ENCODE results near the gene ZRANB2. TPM values are rescaled to one million over a fixed set of nuclear protein-coding genes. Genes with fewer than 3 reads are reported as not detected.

ZRANB2 gene
- total RNA-seq, 2 experiments from 2014 or later, result 102 TPM

- Histone ChIP-seq H3K4me1 (ENCODE audit: insufficient read depth, low read length) (no peaks in the 10 kb centered on the region), H3K27me3 (ENCODE audit: control insufficient read depth in 1 of 2, insufficient read depth in 2 of 2, low read length in 2 of 2) (no peaks in the 10 kb centered on the region), H3K9me3 (ENCODE audit: control insufficient read depth in 1 of 2, insufficient read depth in 1 of 2, low read length in 2 of 2) (no peaks in the 10 kb centered on the region), H3K36me3 (ENCODE audit: insufficient read depth, low read length) (no peaks in the 10 kb centered on the region), H3K4me3 (ENCODE audit: low read length) (no peak overlapping the region), H3K27ac (ENCODE audit: low read depth in 1 of 2, low read length in 2 of 2) (no peak overlapping the region)
- no peak for TF ChIP-seq CTCF (IDR thresholded peaks at IDR 0.05)
- intact Hi-C loops (cut with DNase I, micrococcal nuclease), result no loop called here
- DNase-seq (no peak), ATAC-seq (ENCODE audit: poor library complexity) (no peak)
- no peak overlapping the region for H3K4me3 Mint-ChIP-seq
- H3K27ac Mint-ChIP-seq, result no peak overlapping the region
- H3K9me3 Mint-ChIP-seq, result no peaks in the 10 kb centered on the region
- no peaks in the 10 kb centered on the region for H3K4me1 Mint-ChIP-seq (ENCODE audit: low read depth)
- peaks cover 12% of the 10 kb centered on the region for H3K27me3 Mint-ChIP-seq
- H3K36me3 Mint-ChIP-seq (ENCODE audit: low read depth), result no peaks in the 10 kb centered on the region
- POLR2A ChIA-PET, result no interaction called here
- CTCF ChIA-PET, result no interaction called here
These were observed 35.9 kb upstream of the ZRANB2 start for GRCh38 chr1:71116729-71117128.

GRCh38 chr1:71106658-71107322 lies 26.0 kb upstream of the ZRANB2 start:
- POLR2A ChIA-PET, result no interaction called here
- intact Hi-C loops (cut with DNase I, micrococcal nuclease), result no loop called here
- no peak overlapping the region for H3K4me3 ChIP-seq (ENCODE audit: low read length)
- H3K27me3 Mint-ChIP-seq, result peaks cover 23% of the 10 kb centered on the region
- peaks cover 0 to 4% of the 10 kb centered on the region in 2 experiments for H3K9me3 ChIP-seq (ENCODE audit: control insufficient read depth in 1 of 2, insufficient read depth in 1 of 2, low read length in 2 of 2)
- H3K27ac ChIP-seq (ENCODE audit: low read depth in 1 of 2, low read length in 2 of 2), result no peak overlapping the region
- no peak overlapping the region for H3K4me3 Mint-ChIP-seq
- H3K4me1 Mint-ChIP-seq (ENCODE audit: low read depth), result no peaks in the 10 kb centered on the region
- H3K27me3 ChIP-seq (ENCODE audit: control insufficient read depth in 1 of 2, insufficient read depth in 2 of 2, low read length in 2 of 2), result no peaks in the 10 kb centered on the region
- no peaks in the 10 kb centered on the region for H3K9me3 Mint-ChIP-seq
- CTCF ChIA-PET, result no interaction called here
- H3K4me1 ChIP-seq (ENCODE audit: insufficient read depth, low read length), result no peaks in the 10 kb centered on the region
- ATAC-seq (ENCODE audit: poor library complexity), result no peak
- no peak for TF ChIP-seq CTCF (IDR thresholded peaks at IDR 0.05)
- H3K36me3 Mint-ChIP-seq (ENCODE audit: low read depth), result no peaks in the 10 kb centered on the region
- no peaks in the 10 kb centered on the region for H3K36me3 ChIP-seq (ENCODE audit: insufficient read depth, low read length)
- no peak overlapping the region for H3K27ac Mint-ChIP-seq
- no peak for DNase-seq

- TF ChIP-seq CTCF (IDR thresholded peaks at IDR 0.05), result no peak
These were observed 23.6 kb upstream of the ZRANB2 start for GRCh38 chr1:71104417-71104816.

More at GRCh38 chr1:71104417-71104816, 23.6 kb upstream of the ZRANB2 start:
- H3K36me3 ChIP-seq (ENCODE audit: insufficient read depth, low read length), result no peaks in the 10 kb centered on the region
- Mint-ChIP-seq H3K27me3 (peaks cover 23% of the 10 kb centered on the region), H3K36me3 (ENCODE audit: low read depth) (no peaks in the 10 kb centered on the region), H3K27ac (no peak overlapping the region), H3K9me3 (no peaks in the 10 kb centered on the region), H3K4me1 (ENCODE audit: low read depth) (no peaks in the 10 kb centered on the region), H3K4me3 (no peak overlapping the region)
- H3K27me3 ChIP-seq (ENCODE audit: control insufficient read depth in 1 of 2, insufficient read depth in 2 of 2, low read length in 2 of 2), result no peaks in the 10 kb centered on the region
- no peak overlapping the region for H3K4me3 ChIP-seq (ENCODE audit: low read length)
- ChIA-PET CTCF (no interaction called here), POLR2A (no interaction called here)
- DNase-seq (no peak), ATAC-seq (ENCODE audit: poor library complexity) (no peak)
- peaks cover 0 to 4% of the 10 kb centered on the region in 2 experiments for H3K9me3 ChIP-seq (ENCODE audit: control insufficient read depth in 1 of 2, insufficient read depth in 1 of 2, low read length in 2 of 2)
- no peaks in the 10 kb centered on the region for H3K4me1 ChIP-seq (ENCODE audit: insufficient read depth, low read length)
- no peak overlapping the region for H3K27ac ChIP-seq (ENCODE audit: low read depth in 1 of 2, low read length in 2 of 2)
- intact Hi-C loops (cut with DNase I, micrococcal nuclease), result no loop called here

Measured in CD4-positive, alpha-beta T cell (primary cell).